K562 (cell line): ENCODE results near the gene ZFP36. TPM values are rescaled to one million over a fixed set of nuclear protein-coding genes. Genes with fewer than 3 reads are reported as not detected.

ENCODE experiments used
- ATF6 ChIP-seq: sonication (generic); formaldehyde crosslinking; IDR thresholded peaks from 2 replicates; pipeline ENCODE4 v1.4.0; 2020; ENCODE audit warnings: mild to moderate bottlenecking, missing genetic modification reagents
- CC2D1A ChIP-seq: fragments of 450-650 bp; IDR thresholded peaks from 2 replicates; pipeline ENCODE4 v1.6.1; 2017; ENCODE audit warnings: mild to moderate bottlenecking
- EHMT2 ChIP-seq: fragments of 450-650 bp; IDR thresholded peaks from 2 replicates; pipeline ENCODE4 v1.6.1; 2018; ENCODE audit warnings: antibody characterized with exemption
- ELK1 ChIP-seq: sonication (generic); formaldehyde crosslinking; IDR thresholded peaks from 2 replicates; pipeline ENCODE4 v1.8.1; 2022; ENCODE audit warnings: missing genetic modification reagents
- ETS2 ChIP-seq: IDR thresholded peaks from 2 replicates; pipeline ENCODE4 v1.6.1; 2016; ENCODE audit warnings: borderline replicate concordance, missing genetic modification characterization, mild to moderate bottlenecking, moderate library complexity, missing compliant biosample characterization; ENCODE audit not compliant: poor library complexity, severe bottlenecking
- FOXJ3 ChIP-seq: sonication (generic); formaldehyde crosslinking; IDR thresholded peaks from 2 replicates; pipeline ENCODE4 v1.4.0; 2020; ENCODE audit warnings: mild to moderate bottlenecking, missing genetic modification reagents
- KHSRP ChIP-seq: fragments of 450-650 bp; IDR thresholded peaks from 2 replicates; pipeline ENCODE4 v1.6.1; 2017
- MEIS2 ChIP-seq: fragments of 450-650 bp; IDR thresholded peaks from 2 replicates; pipeline ENCODE4 v1.6.1; 2014; ENCODE audit warnings: mild to moderate bottlenecking; ENCODE audit not compliant: partially characterized antibody
- NCOR1 ChIP-seq: fragments of 450-650 bp; IDR thresholded peaks from 2 replicates; pipeline ENCODE4 v1.6.1; 2016; ENCODE audit warnings: mild to moderate bottlenecking, moderate library complexity
- NFATC3 ChIP-seq: fragments of 450-650 bp; IDR thresholded peaks from 2 replicates; pipeline ENCODE4 v1.6.1; 2017; ENCODE audit warnings: mild to moderate bottlenecking
- NR4A1 ChIP-seq, 2 experiments: fragments of 250-450 bp in 1 of 2; fragments of 450-650 bp in 1 of 2; sonication (Bioruptor Pico) in 1 of 2; IDR thresholded peaks; 2 replicates each; pipeline versions ENCODE4 v1.4.0 to v1.6.1; 2016 to 2020; ENCODE audit warnings: mild to moderate bottlenecking in 2 of 2, missing compliant biosample characterization in 1 of 2, missing genetic modification characterization in 1 of 2, moderate library complexity in 1 of 2
- PTRF ChIP-seq: fragments of 450-650 bp; IDR thresholded peaks from 2 replicates; pipeline ENCODE4 v1.6.1; 2016; ENCODE audit warnings: mild to moderate bottlenecking, missing genetic modification characterization, missing compliant biosample characterization
- RFX5 ChIP-seq: IDR thresholded peaks from 2 replicates; pipeline ENCODE4 v1.6.1; 2011; ENCODE audit warnings: low read depth, mild to moderate bottlenecking, improper control_type of control experiment, low read length
- SETDB1 ChIP-seq: IDR thresholded peaks from one replicate; pipeline ENCODE4 v1.6.1; 2012; ENCODE audit warnings: low read length, control low read depth, inconsistent platforms
- TOE1 ChIP-seq, 2 experiments: fragments of 450-650 bp in 1 of 2; sonication (generic) in 1 of 2; formaldehyde crosslinking in 1 of 2; IDR thresholded peaks; 2 replicates each; pipeline versions ENCODE4 v1.7.1 to v1.8.0; 2016 to 2022; ENCODE audit warnings: borderline replicate concordance in 2 of 2, mild to moderate bottlenecking in 2 of 2, antibody characterized with exemption in 1 of 2, inconsistent platforms in 1 of 2, low read depth in 1 of 2, missing genetic modification reagents in 1 of 2, moderate library complexity in 1 of 2
- ZMIZ1 ChIP-seq, 2 experiments: fragments of 150-350 bp in 1 of 2; IDR thresholded peaks; 2 replicates each; pipeline ENCODE4 v1.6.1; 2012 to 2016; ENCODE audit warnings: low read depth in 2 of 2, low read length in 2 of 2, mild to moderate bottlenecking in 1 of 2, moderate library complexity in 1 of 2
- ZNF217 ChIP-seq: sonication (generic); formaldehyde crosslinking; IDR thresholded peaks from 2 replicates; pipeline ENCODE4 v1.8.0; 2022; ENCODE audit warnings: mild to moderate bottlenecking, missing genetic modification reagents
- ZNF639 ChIP-seq, 2 experiments: fragments of 200-800 bp in 1 of 2; sonication (Bioruptor generic) in 1 of 2; sonication (generic) in 1 of 2; formaldehyde crosslinking in 1 of 2; IDR thresholded peaks in 1 of 2; conservative IDR thresholded peaks in 1 of 2; 2 replicates each; pipeline versions ENCODE4 v1.5.0 to v1.6.1; 2016 to 2020; ENCODE audit warnings: missing compliant biosample characterization in 1 of 2, missing genetic modification characterization in 1 of 2, missing genetic modification reagents in 1 of 2
- ZNF77 ChIP-seq: fragments of 250-450 bp; sonication (Bioruptor Pico); IDR thresholded peaks from 2 replicates; pipeline ENCODE4 v1.5.0; 2020
- polyA plus RNA-seq, 8 experiments: library from polyadenylated mRNA; depleted of rRNA in 4 of 8; stranded (reverse) in 5 of 8; unstranded in 3 of 8; fragments of >200 nt; fragmentation: Nextera tagmentation in 2 of 8; fragmentation: Illumina TruSeq in 1 of 8; extraction: Ambion mirVana in 2 of 8; extraction: Trizol in 1 of 8; gene quantifications; 2 replicates each; pipeline versions ENCODE4 v1.2.1 to v1.2.3, GENCODE V29; 2011 to 2014; ENCODE audit warnings: inconsistent platforms in 1 of 8, missing spikeins in 1 of 8
- total RNA-seq, 7 experiments: library from RNA; depleted of rRNA in 6 of 7; stranded (reverse); fragments of >200 nt in 6 of 7; fragmentation: Illumina TruSeq in 2 of 7; extraction: Trizol in 2 of 7; gene quantifications; 2 replicates each; pipeline versions ENCODE4 v1.2.1 to v1.2.3, GENCODE V29; 2011 to 2021; ENCODE audit warnings: low replicate concordance in 1 of 7

ZFP36 gene
- total and polyA plus RNA-seq, 9 of the 15 experiments (the other 6 are each of a cell fraction or from before 2014, with no cell fraction given), result 1.0 to 20.1 (median 3.5) TPM

GRCh38 chr19:39409208-39410016 lies 2.8 kb downstream of the ZFP36 start (continued):
- TF ChIP-seq TOE1 (IDR thresholded peaks at IDR 0.05; ENCODE audit: borderline replicate concordance), result no peak
- TF ChIP-seq TOE1 (CRISPR knock-in tag; IDR thresholded peaks at IDR 0.05; ENCODE audit: borderline replicate concordance, low read depth), result no peak
- TF ChIP-seq SETDB1, result no peak
- TF ChIP-seq ELK1 (CRISPR knock-in tag), result no peak
- peak; percentile 55 for TF ChIP-seq KHSRP
- no peak for TF ChIP-seq ZNF77
- TF ChIP-seq ZNF639 (CRISPR knock-in tag; conservative IDR thresholded peaks at IDR 0.05 in 1 of 2, IDR thresholded peaks at IDR 0.05 in 1 of 2), result peak in 1 of 2 experiments; percentile 41; a peak in 1 of 4 replicates
- TF ChIP-seq ATF6 (CRISPR knock-in tag), result no peak
- no peak for TF ChIP-seq MEIS2
- no peak for TF ChIP-seq ZMIZ1 (IDR thresholded peaks at IDR 0.05; ENCODE audit: low read depth in 2 of 2, low read length in 2 of 2)
- TF ChIP-seq PTRF (tag), result no peak
- no peak for TF ChIP-seq EHMT2
- TF ChIP-seq NR4A1 (CRISPR knock-in tag; IDR thresholded peaks at IDR 0.05), result no peak
- TF ChIP-seq NR4A1 (tag; IDR thresholded peaks at IDR 0.05), result no peak
- no peak for TF ChIP-seq FOXJ3 (CRISPR knock-in tag)
- TF ChIP-seq ETS2, result no peak
- TF ChIP-seq ZNF217 (CRISPR knock-in tag), result no peak
- no peak for TF ChIP-seq NFATC3
- no peak for TF ChIP-seq RFX5
- no peak for TF ChIP-seq CC2D1A
- TF ChIP-seq NCOR1, result no peak
